Skin epidermis (tissue), 12 donors: ENCODE data around the gene KRT39.
"Not testable (repeated sequence)": the region's sequence is repeated elsewhere in the genome, so short reads cannot be mapped to it uniquely, and the experiment has no call there.

Experiments
- H3K27ac ChIP-seq, 21 experiments: fragments of 200-600 bp; sonication (generic) in 11 of 21; one replicate each; pipeline ENCODE4 v1.5.0; 2020; ENCODE audit warnings: mild to moderate bottlenecking in 3 of 21, inconsistent platforms in 2 of 21, moderate library complexity in 2 of 21
- H3K4me3 ChIP-seq, 7 experiments: fragments of 200-600 bp; sonication (generic) in 2 of 7; one replicate each; pipeline ENCODE4 v1.5.0; 2020; ENCODE audit warnings: inconsistent platforms in 2 of 7, mild to moderate bottlenecking in 2 of 7, moderate library complexity in 1 of 7

Gene KRT39

DNA sequence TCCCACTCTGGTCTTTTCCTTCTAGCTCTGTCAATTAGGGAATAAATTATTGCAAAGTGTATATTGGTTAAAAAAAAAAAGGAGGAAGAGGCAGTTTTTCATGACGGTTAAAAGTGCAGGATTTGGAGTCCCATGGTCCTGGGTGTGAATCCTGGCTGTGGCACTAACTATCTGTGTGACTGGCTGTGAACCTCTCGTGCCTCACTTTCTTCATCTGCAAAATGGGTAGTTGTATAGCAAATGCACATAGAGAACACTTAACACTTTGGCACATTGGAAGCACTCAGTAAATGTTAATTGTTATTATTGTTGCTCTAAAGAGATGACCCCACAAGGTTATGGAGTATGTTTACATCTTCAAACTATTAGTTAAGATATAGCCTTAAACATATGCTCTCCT, 18.8 kb downstream of the KRT39 start:
- no peak overlapping the region for H3K27ac ChIP-seq
- H3K4me3 ChIP-seq: no peak overlapping the region

DNA sequence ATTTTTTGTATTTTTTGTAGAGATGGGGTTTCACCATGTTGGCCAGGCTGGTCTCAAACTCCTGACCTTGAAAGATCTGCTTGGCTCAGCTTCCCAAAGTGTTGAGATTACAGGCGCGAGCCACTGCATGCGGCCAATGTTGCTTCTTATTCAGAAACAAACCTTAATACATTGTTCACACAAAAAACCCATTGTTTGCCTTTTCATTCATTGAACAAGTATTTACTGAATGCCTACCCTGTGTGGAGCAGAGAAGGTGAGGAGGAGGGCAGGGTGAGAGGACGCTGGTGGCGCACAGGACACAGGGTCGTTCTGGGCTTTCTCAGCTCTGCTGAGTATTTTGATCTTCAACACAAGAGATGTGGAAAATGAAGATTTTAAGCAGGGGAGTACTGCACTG, 21.3 kb downstream of the KRT39 start:
- Histone ChIP-seq H3K27ac (no peak overlapping the region), H3K4me3 (no peak overlapping the region)

DNA sequence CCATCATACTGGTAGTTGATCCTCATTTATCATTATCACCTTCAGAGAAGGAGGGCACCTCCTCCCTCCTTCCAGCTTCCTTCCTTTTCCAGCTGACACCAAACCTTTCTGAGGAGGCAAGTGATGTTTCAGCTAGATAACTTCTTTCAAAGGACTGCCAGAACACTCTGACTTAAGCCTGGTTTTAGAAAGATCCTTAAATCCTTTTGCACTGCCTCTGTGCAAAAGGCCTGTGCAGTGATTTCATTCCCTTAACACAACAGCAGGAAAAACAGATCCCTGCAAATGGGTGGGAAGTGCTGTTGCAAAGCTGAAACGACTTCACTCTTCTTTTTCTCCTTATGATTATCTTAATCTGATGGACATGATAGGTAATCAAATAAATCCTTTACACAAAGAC, 22.2 kb downstream of the KRT39 start:
- Histone ChIP-seq H3K27ac (no peak overlapping the region), H3K4me3 (no peak overlapping the region)

GRCh38 chr17:40942553-40942952, 24.2 kb downstream of the KRT39 start:
- Histone ChIP-seq H3K4me3 (no peak overlapping the region), H3K27ac (no peak overlapping the region)

DNA sequence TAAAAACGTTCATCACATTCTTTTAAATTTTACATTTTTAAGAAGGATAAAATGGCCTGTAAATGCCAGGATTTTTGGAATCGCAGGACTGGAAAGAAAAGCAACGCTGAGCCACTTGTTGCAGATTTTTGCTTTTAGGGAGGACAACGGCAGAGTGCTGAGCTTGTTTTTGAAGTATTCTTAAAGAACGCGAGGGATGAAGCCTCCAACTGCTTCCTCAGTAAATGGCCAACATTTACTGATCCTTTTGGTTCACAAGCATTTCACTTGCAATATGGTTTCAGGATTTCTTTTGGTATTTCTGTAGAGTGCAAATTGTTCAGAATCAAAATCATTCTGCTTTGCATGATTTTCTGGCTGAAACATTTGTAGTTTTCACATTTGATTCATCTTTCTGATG, 26.5 kb downstream of the KRT39 start:
- Histone ChIP-seq H3K27ac (no peak overlapping the region), H3K4me3 (no peak overlapping the region)

GRCh38 chr17:40938981-40939380, 27.8 kb downstream of the KRT39 start:
- H3K27ac ChIP-seq: no peak overlapping the region
- H3K4me3 ChIP-seq: no peak overlapping the region

DNA sequence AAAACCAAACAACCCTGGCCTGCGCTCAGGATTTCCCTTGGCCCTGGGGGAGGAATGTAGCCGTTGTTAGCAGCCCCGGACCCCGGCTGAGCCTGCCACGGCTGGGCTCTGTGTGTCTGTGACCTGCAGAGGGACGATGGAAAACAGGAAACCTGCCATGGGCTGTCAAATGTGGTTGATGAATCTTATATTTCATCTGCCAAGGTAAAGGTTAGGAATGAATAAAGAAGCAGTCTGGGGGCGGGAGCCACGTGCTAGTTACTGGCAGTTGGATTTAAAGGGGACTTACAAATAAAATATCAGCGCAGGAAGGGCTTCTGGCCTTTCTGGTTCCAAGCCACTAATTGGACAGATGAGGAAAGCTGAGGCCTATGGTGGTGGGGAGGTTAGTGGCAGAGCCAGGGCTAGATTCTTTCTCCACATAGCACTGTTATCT, 29.3 kb downstream of the KRT39 start, which contains the start of gene KRT23:
KRT23 (minus strand) TSS at position 263 of the 436 bp plus-strand sequence. CDS start 1,043 bp downstream, outside the sequence.
- Histone ChIP-seq H3K4me3 (peak within 1 kb of the TSS in 4 of 7 experiments; percentile 2 to 43 (median 19)), H3K27ac (peak within 1 kb of the TSS in 15 of 21 experiments; percentile 6 to 77 (median 60))

GRCh38 chr17:40936976-40937375, 29.8 kb downstream of the KRT39 start:
- peak overlapping the region in 1 of 7 experiments; percentile 23 for H3K4me3 ChIP-seq
- peak overlapping the region in 10 of 21 experiments; percentile 11 to 68 (median 38) for H3K27ac ChIP-seq

DNA sequence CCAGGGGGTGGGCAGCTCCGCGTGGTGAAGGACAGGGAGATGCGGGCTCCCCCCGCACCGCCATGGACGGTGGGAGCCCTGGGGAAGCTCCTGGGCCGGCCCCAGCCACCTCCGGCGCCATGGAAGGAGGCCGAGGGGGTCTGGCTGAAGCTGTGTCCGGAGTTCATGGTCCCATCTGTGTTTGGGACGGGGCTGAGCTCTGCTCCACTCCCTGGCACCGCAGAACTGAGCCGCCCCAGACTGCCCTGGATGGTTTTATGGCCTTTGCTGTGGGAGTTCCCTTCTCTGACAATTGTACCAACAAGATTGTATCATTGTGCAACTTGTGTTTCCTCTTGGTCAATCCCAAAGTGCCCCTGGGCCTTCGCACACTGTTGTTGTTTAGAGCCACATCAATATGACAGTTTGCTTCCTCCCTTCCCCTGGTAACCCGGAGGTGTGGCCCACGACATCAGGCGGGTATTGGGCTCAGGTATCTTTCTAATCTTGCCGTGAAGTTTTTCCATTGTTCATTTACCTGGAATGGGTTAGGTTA, 30.2 kb downstream of the KRT39 start:
- peak overlapping the region in 4 of 7 experiments; percentile 2 to 43 (median 19) for H3K4me3 ChIP-seq

GRCh38 chr17:40935624-40936023, 31.1 kb downstream of the KRT39 start:
- Histone ChIP-seq H3K4me3 (peak overlapping the region in 5 of 7 experiments; percentile 2 to 43 (median 15)), H3K27ac (peak overlapping the region in 3 of 21 experiments; percentile 61 to 76 (median 73))

More for the DNA sequence above, 30.2 kb downstream of the KRT39 start:
- H3K27ac ChIP-seq: peak overlapping the region in 13 of 21 experiments; percentile 6 to 77 (median 61)

DNA sequence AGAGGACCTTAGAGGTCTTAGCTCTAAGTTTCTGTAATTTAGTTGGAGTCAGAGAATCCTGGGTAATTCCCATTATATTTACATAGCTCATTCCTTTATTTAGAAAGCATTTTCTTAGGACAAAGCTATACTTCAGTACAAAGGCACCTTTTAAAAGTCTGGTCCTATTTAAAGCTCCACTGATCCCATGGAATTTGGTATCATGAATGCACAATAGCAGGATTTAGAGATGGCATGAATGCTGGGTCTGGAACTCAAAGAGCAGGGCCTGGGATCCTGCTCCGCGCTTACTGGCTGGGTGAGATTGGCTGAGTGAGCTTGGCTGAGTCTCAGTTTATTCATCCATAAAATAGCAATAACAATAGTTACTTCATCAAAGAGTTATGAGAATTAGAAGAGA, 34.1 kb downstream of the KRT39 start:
- H3K27ac ChIP-seq: no peak overlapping the region
- H3K4me3 ChIP-seq: no peak overlapping the region

DNA sequence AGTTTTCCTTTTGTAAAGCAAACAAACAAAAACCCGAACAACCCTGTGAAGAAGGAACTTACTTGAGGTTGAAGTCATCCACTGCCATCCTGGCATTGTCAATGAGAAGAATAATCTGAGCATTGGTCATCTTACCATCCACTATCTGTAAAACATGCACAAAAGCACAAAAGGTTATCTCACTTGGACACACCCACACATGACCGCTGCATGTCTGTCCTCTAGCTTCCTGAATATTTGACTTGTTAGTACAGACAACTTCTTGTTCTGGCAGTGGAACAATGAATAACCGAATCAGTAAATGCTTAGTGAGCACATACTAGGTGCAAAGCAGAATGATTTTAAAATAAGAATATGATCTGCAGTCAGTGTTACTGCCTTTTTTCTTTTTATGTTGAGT, 35.4 kb downstream of the KRT39 start:
- no peak overlapping the region for H3K4me3 ChIP-seq
- H3K27ac ChIP-seq: no peak overlapping the region

GRCh38 chr17:40926341-40926740, 40.4 kb downstream of the KRT39 start:
- Histone ChIP-seq H3K4me3 (no peak overlapping the region), H3K27ac (no peak overlapping the region)

DNA sequence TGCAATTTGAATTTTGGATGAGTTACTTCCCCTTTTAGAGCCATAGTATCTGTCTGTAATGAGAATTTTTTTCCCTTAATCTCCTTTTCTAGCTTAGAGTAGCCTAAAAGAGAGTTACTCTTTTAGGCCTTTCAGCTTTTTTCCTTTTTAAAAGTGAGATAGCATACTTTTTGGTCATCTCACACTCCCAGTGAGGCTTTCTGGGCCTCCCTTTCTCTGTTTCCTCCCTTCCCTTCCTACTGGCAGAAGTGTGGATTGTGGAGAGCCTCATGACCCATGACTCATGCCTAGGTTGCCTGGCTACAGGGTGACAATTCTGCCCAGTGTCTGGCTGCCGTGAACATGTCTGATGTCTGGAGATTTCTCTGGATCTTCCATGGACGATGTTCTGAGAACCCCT, 44.5 kb downstream of the KRT39 start:
- peak overlapping the region in 14 of 21 experiments; percentile 11 to 80 (median 54) for H3K27ac ChIP-seq
- H3K4me3 ChIP-seq: no peak overlapping the region

DNA sequence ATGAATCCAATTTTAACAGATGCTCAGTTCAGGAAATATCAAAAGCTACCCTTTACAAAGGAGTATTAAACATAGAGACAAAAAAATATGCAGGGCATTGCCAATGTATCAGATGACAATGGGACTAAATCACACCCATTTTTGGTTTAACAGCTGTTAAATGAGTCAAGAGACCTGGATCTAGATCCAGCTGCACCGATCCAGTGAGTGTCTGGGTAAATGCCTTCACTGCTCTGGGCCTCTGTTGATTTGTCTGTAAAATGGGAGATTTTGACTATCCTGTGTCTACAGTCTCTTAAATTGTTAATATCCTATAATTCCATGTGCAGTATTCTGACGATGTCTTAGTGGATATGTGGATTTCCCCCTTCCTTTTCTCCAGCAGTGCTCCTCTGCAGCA, 45.7 kb downstream of the KRT39 start:
- H3K4me3 ChIP-seq: no peak overlapping the region
- no peak overlapping the region for H3K27ac ChIP-seq

- H3K4me3 ChIP-seq, H3K27ac ChIP-seq: not testable (repeated sequence)
Measured at GRCh38 chr17:40917116-40917515, 49.6 kb downstream of the KRT39 start.

- Histone ChIP-seq H3K4me3 (no peak overlapping the region), H3K27ac (peak overlapping the region in 6 of 21 experiments; percentile 28 to 64 (median 40))
Measured at GRCh38 chr17:40916366-40916765, 50.4 kb downstream of the KRT39 start.

DNA sequence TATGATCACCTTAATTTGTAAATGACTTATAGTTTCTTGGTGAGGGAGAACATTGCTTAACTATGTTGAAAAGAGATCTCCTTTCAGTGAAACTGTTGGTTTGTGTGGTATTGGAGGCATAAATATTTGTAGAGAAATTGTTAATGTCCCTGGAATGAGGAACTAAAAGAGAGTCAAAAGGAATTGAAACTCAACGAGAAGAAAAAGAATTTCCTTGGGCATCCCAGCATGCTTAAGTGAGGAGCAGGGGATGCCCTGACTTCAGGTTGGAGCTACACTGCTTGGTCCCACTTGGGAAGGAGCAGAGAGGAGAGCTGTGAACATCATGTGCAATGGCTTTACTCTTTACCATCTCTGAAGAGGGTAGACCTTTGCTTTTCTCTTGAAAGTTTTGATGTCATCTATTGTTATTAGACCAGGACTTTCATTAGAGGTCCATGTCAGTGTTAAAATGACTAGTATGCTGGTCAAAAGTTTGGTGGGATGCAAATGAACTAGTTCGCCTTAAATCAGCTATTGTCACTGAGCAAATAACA, 51.0 kb downstream of the KRT39 start:
- H3K27ac ChIP-seq: peak overlapping the region in 8 of 21 experiments; percentile 28 to 64 (median 42)
- no peak overlapping the region for H3K4me3 ChIP-seq

GRCh38 chr17:40915199-40915661, 51.5 kb downstream of the KRT39 start:
- Histone ChIP-seq H3K27ac (peak overlapping the region in 6 of 21 experiments; percentile 29 to 64 (median 42)), H3K4me3 (no peak overlapping the region)

GRCh38 chr17:40914075-40914855, 52.5 kb downstream of the KRT39 start:
- peak overlapping the region in 5 of 21 experiments; percentile 8 to 36 (median 13) for H3K27ac ChIP-seq
- H3K4me3 ChIP-seq: no peak overlapping the region
